ENCODE measurements around the gene DMD.

DNA sequence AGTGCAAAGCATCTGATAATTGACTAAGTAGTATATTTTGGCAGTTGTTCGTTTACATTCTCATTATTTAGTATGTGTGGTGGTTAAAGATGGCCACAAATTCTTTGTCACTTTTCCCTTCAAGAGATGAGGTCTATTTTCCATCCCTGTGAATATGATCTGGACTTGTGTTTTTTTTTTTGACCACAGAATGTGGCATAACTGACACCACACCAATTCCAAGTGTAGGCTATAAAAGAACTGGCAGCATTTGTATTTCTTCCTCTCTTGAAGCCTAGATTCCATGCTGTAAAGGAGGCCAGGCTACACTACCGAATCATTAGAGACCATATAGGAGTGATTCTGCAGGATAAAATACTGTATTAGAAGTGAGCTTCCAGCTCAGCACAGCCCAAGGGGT is 596.6 kb downstream of the DMD start:
- TF ChIP-seq, protein P1, sequence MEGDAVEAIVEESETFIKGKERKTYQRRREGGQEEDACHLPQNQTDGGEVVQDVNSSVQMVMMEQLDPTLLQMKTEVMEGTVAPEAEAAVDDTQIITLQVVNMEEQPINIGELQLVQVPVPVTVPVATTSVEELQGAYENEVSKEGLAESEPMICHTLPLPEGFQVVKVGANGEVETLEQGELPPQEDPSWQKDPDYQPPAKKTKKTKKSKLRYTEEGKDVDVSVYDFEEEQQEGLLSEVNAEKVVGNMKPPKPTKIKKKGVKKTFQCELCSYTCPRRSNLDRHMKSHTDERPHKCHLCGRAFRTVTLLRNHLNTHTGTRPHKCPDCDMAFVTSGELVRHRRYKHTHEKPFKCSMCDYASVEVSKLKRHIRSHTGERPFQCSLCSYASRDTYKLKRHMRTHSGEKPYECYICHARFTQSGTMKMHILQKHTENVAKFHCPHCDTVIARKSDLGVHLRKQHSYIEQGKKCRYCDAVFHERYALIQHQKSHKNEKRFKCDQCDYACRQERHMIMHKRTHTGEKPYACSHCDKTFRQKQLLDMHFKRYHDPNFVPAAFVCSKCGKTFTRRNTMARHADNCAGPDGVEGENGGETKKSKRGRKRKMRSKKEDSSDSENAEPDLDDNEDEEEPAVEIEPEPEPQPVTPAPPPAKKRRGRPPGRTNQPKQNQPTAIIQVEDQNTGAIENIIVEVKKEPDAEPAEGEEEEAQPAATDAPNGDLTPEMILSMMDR (IDR thresholded peaks at IDR 0.05), result no peak
- TF ChIP-seq EZH2 (IDR thresholded peaks at IDR 0.05), result no peak
- no peak for TF ChIP-seq EZH2phosphoT487 (IDR thresholded peaks at IDR 0.05)

Data from neural progenitor cell (in vitro differentiated cells).